K562 treated with DMSO at 1 percent for 12 hours (cell line): ENCODE data around the gene SESN2. TPM values are rescaled to one million over a fixed set of nuclear protein-coding genes. Genes with fewer than 3 reads are reported as not detected.

ENCODE experiments used
- total RNA-seq: library from RNA; unstranded; fragments of 300-600 nt; gene quantifications from 2 replicates; pipeline ENCODE4 v1.2.3, GENCODE V29; 2022; ENCODE audit not compliant: insufficient read depth

SESN2 gene, protein sequence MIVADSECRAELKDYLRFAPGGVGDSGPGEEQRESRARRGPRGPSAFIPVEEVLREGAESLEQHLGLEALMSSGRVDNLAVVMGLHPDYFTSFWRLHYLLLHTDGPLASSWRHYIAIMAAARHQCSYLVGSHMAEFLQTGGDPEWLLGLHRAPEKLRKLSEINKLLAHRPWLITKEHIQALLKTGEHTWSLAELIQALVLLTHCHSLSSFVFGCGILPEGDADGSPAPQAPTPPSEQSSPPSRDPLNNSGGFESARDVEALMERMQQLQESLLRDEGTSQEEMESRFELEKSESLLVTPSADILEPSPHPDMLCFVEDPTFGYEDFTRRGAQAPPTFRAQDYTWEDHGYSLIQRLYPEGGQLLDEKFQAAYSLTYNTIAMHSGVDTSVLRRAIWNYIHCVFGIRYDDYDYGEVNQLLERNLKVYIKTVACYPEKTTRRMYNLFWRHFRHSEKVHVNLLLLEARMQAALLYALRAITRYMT
- 89.0 and 152 TPM in 2 replicates for total RNA-seq

GRCh38 chr1:28259252-28259933 is at the start of gene SESN2:
Gene SESN2 (plus strand): TSS chr1:28259518. CDS start chr1:28259848, 330 bp downstream.

DNA sequence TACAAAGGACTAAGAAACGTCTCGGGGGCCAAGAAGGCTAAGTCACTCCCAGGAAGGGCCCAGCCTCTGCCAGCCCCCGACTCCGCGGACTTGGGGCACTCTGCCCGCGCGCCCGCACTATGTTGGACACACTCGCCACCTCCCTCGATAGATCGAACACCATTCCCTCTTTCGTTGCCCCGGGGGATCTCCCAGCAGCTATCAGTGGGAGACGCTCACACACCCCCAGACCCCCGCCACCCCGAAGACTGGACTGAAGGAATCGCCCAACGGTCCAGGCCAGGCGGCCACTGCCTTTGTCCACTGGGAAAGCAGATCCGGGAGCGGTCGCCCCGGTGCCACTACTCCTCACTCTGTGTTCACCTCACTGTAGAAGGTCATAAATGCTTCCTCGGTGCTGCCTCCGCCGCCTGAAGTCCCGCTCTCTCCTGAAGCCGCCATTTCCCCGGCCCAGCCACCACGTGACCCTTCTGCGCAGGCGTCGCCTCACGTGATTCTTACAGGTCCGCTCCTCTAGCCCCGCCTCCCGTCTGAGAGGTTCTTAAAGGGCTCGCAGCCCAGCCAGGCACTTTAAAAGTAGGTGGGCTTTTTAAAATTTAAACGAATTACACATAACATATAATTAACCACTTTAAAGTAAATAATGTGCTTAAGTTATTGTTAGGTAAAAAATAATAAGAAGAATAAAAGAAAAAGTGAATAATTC is 26.6 kb upstream of the SESN2 start, which contains the start of gene DNAJC8:
Gene DNAJC8, minus strand, starts transcription at position 472 of the 706 bp plus-strand sequence. Its CDS starts 31 bp downstream, at position 441.

DNA sequence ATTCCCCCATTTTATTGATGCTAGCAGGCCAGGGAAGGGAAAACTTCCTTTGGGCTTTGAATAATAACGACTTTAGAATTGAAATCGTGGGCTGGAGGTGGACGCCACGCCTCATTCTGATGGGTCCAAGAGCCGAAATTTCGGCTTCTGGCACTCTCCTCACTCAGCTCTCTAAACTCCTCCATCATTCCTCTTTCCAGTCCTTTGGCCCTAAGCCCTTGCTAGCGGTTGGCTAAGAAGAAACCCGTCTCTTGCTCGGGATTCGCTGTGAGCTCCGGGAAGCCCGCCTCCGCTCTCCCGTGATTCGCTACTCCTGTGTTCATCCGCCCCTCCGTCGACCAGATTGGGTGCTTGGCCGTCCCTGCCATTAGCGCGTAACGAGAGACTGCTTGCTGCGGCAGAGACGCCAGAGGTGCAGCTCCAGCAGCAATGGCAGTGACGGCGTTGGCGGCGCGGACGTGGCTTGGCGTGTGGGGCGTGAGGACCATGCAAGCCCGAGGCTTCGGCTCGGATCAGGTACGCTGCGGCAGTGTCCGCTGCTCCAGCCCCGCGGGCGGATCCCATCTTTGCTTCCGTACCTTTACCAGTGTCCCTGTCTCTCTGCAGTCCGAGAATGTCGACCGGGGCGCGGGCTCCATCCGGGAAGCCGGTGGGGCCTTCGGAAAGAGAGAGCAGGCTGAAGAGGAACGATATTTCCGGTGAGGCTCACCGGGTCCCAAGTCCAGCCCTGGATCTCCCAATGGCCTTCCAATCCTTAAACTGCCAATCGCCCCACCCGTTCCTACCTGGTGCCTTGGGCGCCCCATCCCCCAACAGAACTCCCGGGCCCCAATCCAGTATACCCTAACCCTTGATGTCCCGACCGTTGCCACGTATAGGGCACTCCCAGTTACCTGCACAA is 23.3 kb upstream of the SESN2 start, which contains the start of gene ATP5IF1:
Gene ATP5IF1, plus strand, starts transcription at position 370 of the 901 bp plus-strand sequence. Its CDS starts 60 bp downstream, at position 430.

Other genes with a start within 250 kb of the SESN2 start
- gene EYA3, start 170.9 kb upstream of the SESN2 start, total RNA-seq: 7.0 and 22.6 TPM in 2 replicates
- 0.72 and 1.2 TPM in 2 replicates for gene PTAFR, start 82.8 kb upstream of the SESN2 start, total RNA-seq
- gene DNAJC8, start 26.5 kb upstream of the SESN2 start, total RNA-seq: 198 and 218 TPM in 2 replicates
- gene ATP5IF1, start 23.4 kb upstream of the SESN2 start, total RNA-seq: 779 and 844 TPM in 2 replicates
- 33.1 and 36.1 TPM in 2 replicates for gene MED18, start 69.5 kb downstream of the SESN2 start, total RNA-seq
- 16.7 and 35.0 TPM in 2 replicates for gene PHACTR4, start 110.2 kb downstream of the SESN2 start, total RNA-seq
- gene RCC1, start 246.5 kb downstream of the SESN2 start, total RNA-seq: 131 and 197 TPM in 2 replicates